ENCODE results near the gene NRTN. TPM values are rescaled to one million over a fixed set of nuclear protein-coding genes. Genes with fewer than 3 reads are reported as not detected.

NRTN gene
- polyA plus RNA-seq, 1 experiment, result 0.22 TPM

GRCh38 chr19:5806133-5806489 is 1.2 kb downstream of the NRTN start:
- ChIA-PET POLR2A (no interaction called here), CTCF (interaction anchor here (1.1 to 1.3 kb wide), 2 partner anchors 22 to 87 kb away, joined by 4 to 6 read pairs; no protein-coding TSS in a partner anchor)
- no peaks in the 10 kb centered on the region for H3K36me3 ChIP-seq (ENCODE audit: control insufficient read depth, insufficient read depth, low read length)
- H3K27me3 ChIP-seq (ENCODE audit: control insufficient read depth, insufficient read depth, low read length), result peaks cover 9% of the 10 kb centered on the region
- no peak for TF ChIP-seq CTCF (IDR thresholded peaks at IDR 0.05; ENCODE audit: insufficient read depth, low read depth, low read length)
- H3K4me3 ChIP-seq (ENCODE audit: low read depth, low read length), result no peak overlapping the region
- DNase-seq (ENCODE audit: low read depth), result no peak

- ChIA-PET CTCF (interaction anchor here (0.7 to 1.3 kb wide), 4 partner anchors 22 to 187 kb away, joined by 3 to 6 read pairs (median 4); no protein-coding TSS in a partner anchor), POLR2A (no interaction called here)
- Histone ChIP-seq H3K36me3 (ENCODE audit: control insufficient read depth, insufficient read depth, low read length) (no peaks in the 10 kb centered on the region), H3K4me3 (ENCODE audit: low read depth, low read length) (no peak overlapping the region), H3K27me3 (ENCODE audit: control insufficient read depth, insufficient read depth, low read length) (peaks cover 9% of the 10 kb centered on the region)
- no peak for TF ChIP-seq CTCF (IDR thresholded peaks at IDR 0.05; ENCODE audit: insufficient read depth, low read depth, low read length)
- no peak for DNase-seq (ENCODE audit: low read depth)
These were observed 2.0 kb downstream of the NRTN start for GRCh38 chr19:5806905-5807304.

GRCh38 chr19:5808120-5808816 is 3.4 kb downstream of the NRTN start:
- no peak for DNase-seq (ENCODE audit: low read depth)
- ChIA-PET CTCF (interaction anchor here (0.6 to 1.0 kb wide), 3 partner anchors 48 to 85 kb away, joined by 3 to 4 read pairs (median 3); no protein-coding TSS in a partner anchor), POLR2A (no interaction called here)
- no peak for TF ChIP-seq CTCF (IDR thresholded peaks at IDR 0.05; ENCODE audit: insufficient read depth, low read depth, low read length)
- Histone ChIP-seq H3K4me3 (ENCODE audit: low read depth, low read length) (no peak overlapping the region), H3K27me3 (ENCODE audit: control insufficient read depth, insufficient read depth, low read length) (peaks cover 6% of the 10 kb centered on the region), H3K36me3 (ENCODE audit: control insufficient read depth, insufficient read depth, low read length) (no peaks in the 10 kb centered on the region)

GRCh38 chr19:5809053-5809452 is 4.2 kb downstream of the NRTN start:
- CTCF ChIA-PET, result interaction anchor here (0.6 to 1.0 kb wide), 2 partner anchors 47 to 84 kb away, joined by 3 read pairs; no protein-coding TSS in a partner anchor
- H3K27me3 ChIP-seq (ENCODE audit: control insufficient read depth, insufficient read depth, low read length), result peaks cover 6% of the 10 kb centered on the region
- H3K36me3 ChIP-seq (ENCODE audit: control insufficient read depth, insufficient read depth, low read length), result no peaks in the 10 kb centered on the region
- TF ChIP-seq CTCF (IDR thresholded peaks at IDR 0.05; ENCODE audit: insufficient read depth, low read depth, low read length), result no peak
- DNase-seq (ENCODE audit: low read depth), result no peak
- POLR2A ChIA-PET, result no interaction called here
- H3K4me3 ChIP-seq (ENCODE audit: low read depth, low read length), result no peak overlapping the region

- no peak for DNase-seq (ENCODE audit: low read depth)
- Histone ChIP-seq H3K36me3 (ENCODE audit: control insufficient read depth, insufficient read depth, low read length) (no peaks in the 10 kb centered on the region), H3K4me3 (ENCODE audit: low read depth, low read length) (no peak overlapping the region), H3K27me3 (ENCODE audit: control insufficient read depth, insufficient read depth, low read length) (peaks cover 4% of the 10 kb centered on the region)
- ChIA-PET POLR2A (no interaction called here), CTCF (no interaction called here)
- no peak for TF ChIP-seq CTCF (IDR thresholded peaks at IDR 0.05; ENCODE audit: insufficient read depth, low read depth, low read length)
These were observed 4.6 kb downstream of the NRTN start for GRCh38 chr19:5809469-5809868.

Data from BJ (cell line).